Measurements from ENCODE around the gene EZR. TPM values are rescaled to one million over a fixed set of nuclear protein-coding genes. Genes with fewer than 3 reads are reported as not detected.
"Not testable (repeated sequence)": the region's sequence is repeated elsewhere in the genome, so short reads cannot be mapped to it uniquely, and the experiment has no call there.

EZR gene
- total RNA-seq, 6 donors from 2014 or later: 188 to 810 (median 346) TPM

DNA sequence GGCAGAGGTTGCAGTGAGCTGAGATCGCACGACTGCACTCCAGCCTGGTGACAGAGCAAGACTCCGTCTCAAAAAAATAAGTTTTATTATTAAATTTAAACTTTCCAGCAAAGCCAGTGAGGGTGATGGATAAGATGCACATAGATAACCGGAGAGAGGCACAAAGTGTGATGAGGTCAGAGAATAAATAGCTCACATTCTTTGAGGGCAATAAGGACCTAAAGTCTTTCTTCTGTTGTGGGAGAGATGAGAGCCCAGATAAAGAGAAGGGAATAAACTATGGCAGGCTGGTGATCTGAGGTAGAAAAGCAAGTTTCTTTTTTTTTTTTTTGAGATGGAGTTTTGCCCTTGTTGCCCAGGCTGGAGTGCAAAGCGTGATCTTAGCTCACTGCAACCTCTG, 20.6 kb upstream of the EZR start:
- ATAC-seq (ENCODE audit: low FRiP score in 2 of 2) (no peak), DNase-seq (no peak)
- Histone ChIP-seq H3K36me3 (no peaks in the 10 kb centered on the region), H3K27me3 (no peaks in the 10 kb centered on the region), H3K4me3 (no peak overlapping the region), H3K27ac (no peak overlapping the region), H3K9me3 (no peaks in the 10 kb centered on the region), H3K4me1 (peaks cover 5 to 13% (median 10%) of the 10 kb centered on the region in 4 donors)
- TF ChIP-seq POLR2AphosphoS5 (IDR thresholded peaks at IDR 0.05) (no peak), POLR2A (IDR thresholded peaks at IDR 0.05) (no peak), EP300 (IDR thresholded peaks at IDR 0.05) (no peak)
- WGBS, 2 donors: 94 to 95% methylated on average over 5 of the region's 5 CpGs

DNA sequence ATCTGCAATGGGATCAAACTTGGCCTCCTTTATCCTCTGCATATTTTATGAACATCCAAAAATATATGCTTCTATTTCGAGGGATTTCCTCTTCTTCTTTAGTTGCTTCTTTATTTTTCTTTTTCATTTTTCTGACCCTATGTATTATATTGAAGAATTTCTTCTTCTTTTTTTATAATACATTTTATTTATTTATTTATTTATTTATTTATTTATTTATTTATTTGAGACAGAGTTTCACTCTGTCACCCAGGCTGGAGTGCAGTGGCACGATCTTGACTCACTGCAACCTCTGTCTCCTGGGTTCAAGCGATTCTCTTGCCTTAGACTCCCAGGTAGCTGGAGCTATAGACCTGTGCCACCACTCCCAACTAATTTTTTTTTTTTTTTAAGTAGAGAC, 19.6 kb upstream of the EZR start:
- H3K9me3 ChIP-seq; H3K36me3 ChIP-seq; H3K27me3 ChIP-seq; H3K27ac ChIP-seq; ATAC-seq (ENCODE audit: low FRiP score in 2 of 2); DNase-seq; H3K4me3 ChIP-seq: not testable (repeated sequence)
- WGBS, 2 donors: 92 to 93% methylated on average over 3 of the region's 3 CpGs
- H3K4me1 ChIP-seq: peaks cover 5 to 14% (median 10%) of the 10 kb centered on the region in 4 donors

GRCh38 chr6:158837684-158838625, 18.8 kb upstream of the EZR start:
- peaks cover 5 to 14% (median 10%) of the 10 kb centered on the region in 4 donors for H3K4me1 ChIP-seq
- 82 to 90% methylated on average over 14 of the region's 14 CpGs for WGBS, 2 donors
- no peak overlapping the region for H3K4me3 ChIP-seq
- H3K27ac ChIP-seq: no peak overlapping the region
- DNase-seq (no peak), ATAC-seq (ENCODE audit: low FRiP score in 2 of 2) (no peak)
- no peaks in the 10 kb centered on the region for H3K9me3 ChIP-seq
- no peaks in the 10 kb centered on the region for H3K27me3 ChIP-seq
- H3K36me3 ChIP-seq: no peaks in the 10 kb centered on the region
- TF ChIP-seq POLR2AphosphoS5 (IDR thresholded peaks at IDR 0.05): no peak
- TF ChIP-seq, protein P1, sequence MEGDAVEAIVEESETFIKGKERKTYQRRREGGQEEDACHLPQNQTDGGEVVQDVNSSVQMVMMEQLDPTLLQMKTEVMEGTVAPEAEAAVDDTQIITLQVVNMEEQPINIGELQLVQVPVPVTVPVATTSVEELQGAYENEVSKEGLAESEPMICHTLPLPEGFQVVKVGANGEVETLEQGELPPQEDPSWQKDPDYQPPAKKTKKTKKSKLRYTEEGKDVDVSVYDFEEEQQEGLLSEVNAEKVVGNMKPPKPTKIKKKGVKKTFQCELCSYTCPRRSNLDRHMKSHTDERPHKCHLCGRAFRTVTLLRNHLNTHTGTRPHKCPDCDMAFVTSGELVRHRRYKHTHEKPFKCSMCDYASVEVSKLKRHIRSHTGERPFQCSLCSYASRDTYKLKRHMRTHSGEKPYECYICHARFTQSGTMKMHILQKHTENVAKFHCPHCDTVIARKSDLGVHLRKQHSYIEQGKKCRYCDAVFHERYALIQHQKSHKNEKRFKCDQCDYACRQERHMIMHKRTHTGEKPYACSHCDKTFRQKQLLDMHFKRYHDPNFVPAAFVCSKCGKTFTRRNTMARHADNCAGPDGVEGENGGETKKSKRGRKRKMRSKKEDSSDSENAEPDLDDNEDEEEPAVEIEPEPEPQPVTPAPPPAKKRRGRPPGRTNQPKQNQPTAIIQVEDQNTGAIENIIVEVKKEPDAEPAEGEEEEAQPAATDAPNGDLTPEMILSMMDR (IDR thresholded peaks at IDR 0.05): no peak
- no peak for TF ChIP-seq POLR2A (IDR thresholded peaks at IDR 0.05)
- no peak for TF ChIP-seq EP300 (IDR thresholded peaks at IDR 0.05)

GRCh38 chr6:158836625-158837311, 17.6 kb upstream of the EZR start:
- H3K36me3 ChIP-seq: no peaks in the 10 kb centered on the region
- peaks cover 5 to 14% (median 10%) of the 10 kb centered on the region in 4 donors for H3K4me1 ChIP-seq
- WGBS, 2 donors: 94 to 96% methylated on average over 11 of the region's 11 CpGs
- TF ChIP-seq POLR2AphosphoS5 (IDR thresholded peaks at IDR 0.05) (no peak), POLR2A (IDR thresholded peaks at IDR 0.05) (no peak), EP300 (IDR thresholded peaks at IDR 0.05) (no peak)
- TF ChIP-seq, protein P1 (IDR thresholded peaks at IDR 0.05): no peak
- no peak overlapping the region for H3K4me3 ChIP-seq
- no peaks in the 10 kb centered on the region for H3K27me3 ChIP-seq
- ATAC-seq (ENCODE audit: low FRiP score in 2 of 2) (no peak), DNase-seq (peak in 1 of 2 donors; percentile 36)
- H3K9me3 ChIP-seq: no peaks in the 10 kb centered on the region
- H3K27ac ChIP-seq: no peak overlapping the region

GRCh38 chr6:158835616-158836221, 16.6 kb upstream of the EZR start:
- TF ChIP-seq POLR2AphosphoS5 (IDR thresholded peaks at IDR 0.05): peak in 1 of 2 donors; percentile 31
- no peak for TF ChIP-seq EP300 (IDR thresholded peaks at IDR 0.05)
- TF ChIP-seq, protein P1 (IDR thresholded peaks at IDR 0.05): no peak
- peak in 1 of 4 donors; percentile 43 for TF ChIP-seq POLR2A (IDR thresholded peaks at IDR 0.05)
- ATAC-seq (ENCODE audit: low FRiP score in 2 of 2) (peak; percentile 90 to 91), DNase-seq (peak; percentile 80 to 88)
- peak overlapping the region; percentile 65 to 85 (median 70) for H3K27ac ChIP-seq
- no peaks in the 10 kb centered on the region for H3K27me3 ChIP-seq
- H3K9me3 ChIP-seq: no peaks in the 10 kb centered on the region
- peak overlapping the region in 2 of 4 donors; percentile 17 to 21 for H3K4me3 ChIP-seq
- no peaks in the 10 kb centered on the region for H3K36me3 ChIP-seq
- WGBS, 2 donors: 36 to 49% methylated on average over 17 to 19 of the region's 19 CpGs
- peaks cover 5 to 14% (median 10%) of the 10 kb centered on the region in 4 donors for H3K4me1 ChIP-seq
